Activated T-cell treated with anti-CD3 and anti-CD28 coated beads, Interleukin-2, amount 50 U/mL, for 72 hours (primary cell): ENCODE results near the gene ZCWPW1. TPM values are rescaled to one million over a fixed set of nuclear protein-coding genes. Genes with fewer than 3 reads are reported as not detected.
"Not testable (repeated sequence)": the region's sequence is repeated elsewhere in the genome, so short reads cannot be mapped to it uniquely, and the experiment has no call there.

Experiments
- ATAC-seq, 2 donors: fragments of 150-1000 bp; cut with Tn5 transposase; replicated peaks in 1 of 2; 2 replicates each; pipeline ENCODE4 v1.10.0; 2021; ENCODE audit warnings: moderate library complexity in 2 of 2, mild to moderate bottlenecking in 1 of 2
- DNase-seq, 2 donors: peaks; one replicate each; pipeline ENCODE4 v3.0.0; 2021 to 2022; ENCODE audit warnings: mixed read lengths in 1 of 2
- H3K27ac Mint-ChIP-seq: one replicate; pipeline ENCODE4 v1.8.0; 2022; ENCODE audit warnings: mild to moderate bottlenecking, moderate library complexity, mixed read lengths
- H3K27me3 Mint-ChIP-seq: one replicate; pipeline ENCODE4 v1.8.0; 2022; ENCODE audit warnings: low read depth, mixed read lengths
- H3K36me3 Mint-ChIP-seq, 2 donors: one replicate each; pipeline ENCODE4 v1.8.0; 2022; ENCODE audit warnings: mixed read lengths in 2 of 2, mild to moderate bottlenecking in 1 of 2; ENCODE audit not compliant: insufficient read depth in 2 of 2
- H3K4me1 Mint-ChIP-seq: one replicate; pipeline ENCODE4 v1.8.0; 2022; ENCODE audit warnings: low read depth, mixed read lengths
- H3K4me3 Mint-ChIP-seq, 2 donors: one replicate each; pipeline ENCODE4 v1.8.0; 2022; ENCODE audit warnings: mild to moderate bottlenecking in 2 of 2, mixed read lengths in 2 of 2, moderate library complexity in 2 of 2
- H3K9me3 Mint-ChIP-seq, 2 donors: one replicate each; pipeline ENCODE4 v1.8.0; 2022; ENCODE audit warnings: mixed read lengths in 2 of 2
- total RNA-seq, 2 donors: library from RNA; stranded (reverse); gene quantifications; one replicate each; pipeline ENCODE4 v1.2.3, GENCODE V29; 2022

The ZCWPW1 gene
- total RNA-seq, 2 donors from 2014 or later: 5.9 to 6.5 TPM

- peak overlapping the region in 1 of 2 donors; percentile 74 for H3K4me3 Mint-ChIP-seq
- DNase-seq: no peak
- peak in 1 of 2 donors; percentile 10 for ATAC-seq
- H3K27me3 Mint-ChIP-seq: no peaks in the 10 kb centered on the region
- peak overlapping the region; percentile 89 for H3K27ac Mint-ChIP-seq
- H3K4me1 Mint-ChIP-seq: peaks cover 20% of the 10 kb centered on the region
- H3K9me3 Mint-ChIP-seq: no peaks in the 10 kb centered on the region
- peaks cover 4 to 31% of the 10 kb centered on the region in 2 donors for H3K36me3 Mint-ChIP-seq
These were observed 75.4 kb downstream of the ZCWPW1 start for GRCh38 chr7:100352984-100353684.

GRCh38 chr7:100352230-100352781 is 76.2 kb downstream of the ZCWPW1 start:
- H3K27me3 Mint-ChIP-seq, H3K9me3 Mint-ChIP-seq, H3K4me3 Mint-ChIP-seq, H3K27ac Mint-ChIP-seq, DNase-seq: not testable (repeated sequence)
- peaks cover 20% of the 10 kb centered on the region for H3K4me1 Mint-ChIP-seq
- H3K36me3 Mint-ChIP-seq: peaks cover 6 to 36% of the 10 kb centered on the region in 2 donors
- peak; percentile 56 to 61 for ATAC-seq

- Mint-ChIP-seq H3K4me3 (peak overlapping the region in 1 of 2 donors; percentile 30), H3K36me3 (peaks cover 6 to 39% of the 10 kb centered on the region in 2 donors), H3K27me3 (no peaks in the 10 kb centered on the region), H3K9me3 (no peaks in the 10 kb centered on the region), H3K27ac (peak overlapping the region; percentile 17), H3K4me1 (peaks cover 20% of the 10 kb centered on the region)
- ATAC-seq (peak in 1 of 2 donors; percentile 22), DNase-seq (no peak)
These were observed 76.8 kb downstream of the ZCWPW1 start for GRCh38 chr7:100351657-100352058.

Other genes with a start within 250 kb of the ZCWPW1 start
- gene PVRIG, start 208.8 kb downstream of the ZCWPW1 start, total RNA-seq: 10 to 100 TPM; 26.7 to 34.4 TPM
- gene SPDYE3, start 121.0 kb downstream of the ZCWPW1 start, total RNA-seq: not detected
- 10 to 100 TPM; 43.6 to 78.3 TPM for gene PILRB, start 70.6 kb downstream of the ZCWPW1 start, total RNA-seq
- 10 to 100 TPM in 1 of 2 donors, 1 to 10 TPM in 1; 3.4 to 14.1 TPM for gene PILRA, start 55.2 kb downstream of the ZCWPW1 start, total RNA-seq
- gene MEPCE, start 1.1 kb upstream of the ZCWPW1 start, total RNA-seq: 10 to 100 TPM; 61.0 to 66.7 TPM
- gene PPP1R35, start 7.8 kb upstream of the ZCWPW1 start, total RNA-seq: 10 to 100 TPM; 59.0 to 68.8 TPM
- gene SPACDR, start 35.6 kb upstream of the ZCWPW1 start, total RNA-seq: 1 to 10 TPM; 5.4 to 5.6 TPM
- gene TSC22D4, start 50.5 kb upstream of the ZCWPW1 start, total RNA-seq: 100 to 1,000 TPM in 1 of 2 donors, 10 to 100 TPM in 1; 94.9 to 113 TPM
- gene NYAP1, start 55.2 kb upstream of the ZCWPW1 start, total RNA-seq: under 1 TPM; 0.67 to 0.72 TPM
- 10 to 100 TPM; 35.5 to 53.7 TPM for gene AGFG2, start 110.5 kb upstream of the ZCWPW1 start, total RNA-seq
- 10 to 100 TPM; 21.4 to 23.4 TPM for gene SAP25, start 145.2 kb upstream of the ZCWPW1 start, total RNA-seq
- gene LRCH4, start 157.4 kb upstream of the ZCWPW1 start, total RNA-seq: 100 to 1,000 TPM; 144 to 154 TPM
- gene FBXO24, start 157.6 kb upstream of the ZCWPW1 start, total RNA-seq: 1 to 10 TPM; 2.1 to 3.6 TPM
- 10 to 100 TPM; 12.9 to 13.7 TPM for gene PCOLCE, start 173.7 kb upstream of the ZCWPW1 start, total RNA-seq
- gene MOSPD3, start 183.8 kb upstream of the ZCWPW1 start, total RNA-seq: 10 to 100 TPM; 12.6 to 13.4 TPM
- 1 to 10 TPM; 4.7 to 5.8 TPM for gene TFR2, start 212.8 kb upstream of the ZCWPW1 start, total RNA-seq
- not detected for gene ACTL6B, start 227.7 kb upstream of the ZCWPW1 start, total RNA-seq
- gene GNB2, start 245.0 kb upstream of the ZCWPW1 start, total RNA-seq: 100 to 1,000 TPM; 196 to 198 TPM